GM12864 (cell line): ENCODE results near the gene MYNN.
A peak's percentile ranks its signal among the peaks of the same experiment; 100 is the strongest.

Experiments
- DNase-seq: peaks from one replicate; pipeline ENCODE4 v3.0.0-alpha.2; 2011; ENCODE audit warnings: low read depth
- H3K4me3 ChIP-seq: 2 replicates; pipeline ENCODE4 v1.5.1; 2011; ENCODE audit warnings: mild to moderate bottlenecking, low read depth, low read length, control low read depth
- TF ChIP-seq, protein P1 (sequence below): IDR thresholded peaks from 2 replicates; pipeline ENCODE4 v1.5.1; 2011; ENCODE audit warnings: low read depth, mild to moderate bottlenecking, moderate library complexity, low read length, control low read depth, inconsistent platforms; ENCODE audit errors: missing control alignments

MYNN gene

DNA sequence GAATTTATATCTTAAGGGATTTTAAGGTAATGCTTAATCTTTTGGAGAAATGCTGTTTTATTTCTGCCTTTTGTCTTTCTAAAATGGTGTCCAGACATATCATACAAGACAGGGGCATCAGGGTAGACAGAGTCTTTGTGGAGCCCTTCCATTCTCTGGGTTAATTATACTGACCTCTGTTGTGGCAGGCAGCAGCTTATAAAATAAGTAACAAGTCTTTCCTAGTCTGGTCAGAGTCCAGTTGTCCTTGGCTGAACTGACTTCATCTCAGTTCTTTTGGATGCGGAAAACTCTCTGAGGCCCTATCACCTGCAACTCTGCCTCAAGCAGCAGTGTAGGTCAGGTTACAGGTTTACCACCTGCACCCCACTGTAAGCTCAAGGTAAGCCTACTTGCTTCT, 19.2 kb downstream of the MYNN start:
- DNase-seq: no peak
- H3K4me3 ChIP-seq: no peak overlapping the region
- TF ChIP-seq, protein P1, sequence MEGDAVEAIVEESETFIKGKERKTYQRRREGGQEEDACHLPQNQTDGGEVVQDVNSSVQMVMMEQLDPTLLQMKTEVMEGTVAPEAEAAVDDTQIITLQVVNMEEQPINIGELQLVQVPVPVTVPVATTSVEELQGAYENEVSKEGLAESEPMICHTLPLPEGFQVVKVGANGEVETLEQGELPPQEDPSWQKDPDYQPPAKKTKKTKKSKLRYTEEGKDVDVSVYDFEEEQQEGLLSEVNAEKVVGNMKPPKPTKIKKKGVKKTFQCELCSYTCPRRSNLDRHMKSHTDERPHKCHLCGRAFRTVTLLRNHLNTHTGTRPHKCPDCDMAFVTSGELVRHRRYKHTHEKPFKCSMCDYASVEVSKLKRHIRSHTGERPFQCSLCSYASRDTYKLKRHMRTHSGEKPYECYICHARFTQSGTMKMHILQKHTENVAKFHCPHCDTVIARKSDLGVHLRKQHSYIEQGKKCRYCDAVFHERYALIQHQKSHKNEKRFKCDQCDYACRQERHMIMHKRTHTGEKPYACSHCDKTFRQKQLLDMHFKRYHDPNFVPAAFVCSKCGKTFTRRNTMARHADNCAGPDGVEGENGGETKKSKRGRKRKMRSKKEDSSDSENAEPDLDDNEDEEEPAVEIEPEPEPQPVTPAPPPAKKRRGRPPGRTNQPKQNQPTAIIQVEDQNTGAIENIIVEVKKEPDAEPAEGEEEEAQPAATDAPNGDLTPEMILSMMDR: no peak

DNA sequence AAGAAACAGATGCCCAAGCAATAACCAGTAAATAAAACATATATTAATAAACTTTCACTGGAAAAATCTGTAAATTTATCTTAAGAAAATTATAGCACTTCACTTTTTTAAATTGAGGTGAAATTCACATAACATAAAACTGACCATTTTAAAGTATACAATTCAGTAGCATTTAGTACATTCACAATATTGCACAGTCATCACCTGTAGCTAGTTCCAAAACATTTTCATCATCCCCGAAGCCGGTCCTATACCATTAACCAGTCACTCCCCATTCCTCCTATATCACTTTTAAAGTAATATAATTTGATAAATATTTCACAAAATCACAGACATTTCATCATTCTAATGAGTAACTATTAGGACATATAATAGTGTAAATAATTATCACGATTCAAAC, 31.5 kb downstream of the MYNN start:
- TF ChIP-seq, protein P1: no peak
- DNase-seq: no peak
- no peak overlapping the region for H3K4me3 ChIP-seq

DNA sequence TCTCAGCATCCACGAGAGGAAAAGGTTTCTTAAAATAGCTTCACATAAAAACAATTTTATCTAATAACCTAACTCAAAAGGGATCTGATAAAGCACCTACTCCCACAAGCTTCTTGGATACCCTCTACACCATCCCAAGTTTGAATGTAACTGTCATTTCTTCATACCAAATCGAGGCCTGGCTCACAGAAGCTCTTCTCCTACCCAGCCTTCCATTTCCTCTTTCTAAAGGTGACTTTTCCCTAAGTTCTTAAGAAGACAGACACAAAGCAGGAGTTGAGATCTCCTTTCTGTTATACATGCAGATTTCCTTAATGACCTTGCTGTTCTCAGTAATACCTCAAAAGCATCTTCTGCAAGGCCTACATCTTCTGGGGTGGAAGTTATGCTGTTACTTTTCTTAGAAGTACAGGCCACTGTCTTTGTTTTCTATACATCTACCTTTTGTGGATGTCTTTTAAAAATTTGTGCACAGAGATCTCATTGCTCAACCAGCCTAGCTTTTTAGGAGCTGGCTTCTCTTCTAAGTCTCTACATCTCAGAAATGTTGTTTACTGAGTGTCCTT, 36.1 kb downstream of the MYNN start:
- TF ChIP-seq, protein P1: no peak
- no peak for DNase-seq
- no peak overlapping the region for H3K4me3 ChIP-seq

DNA sequence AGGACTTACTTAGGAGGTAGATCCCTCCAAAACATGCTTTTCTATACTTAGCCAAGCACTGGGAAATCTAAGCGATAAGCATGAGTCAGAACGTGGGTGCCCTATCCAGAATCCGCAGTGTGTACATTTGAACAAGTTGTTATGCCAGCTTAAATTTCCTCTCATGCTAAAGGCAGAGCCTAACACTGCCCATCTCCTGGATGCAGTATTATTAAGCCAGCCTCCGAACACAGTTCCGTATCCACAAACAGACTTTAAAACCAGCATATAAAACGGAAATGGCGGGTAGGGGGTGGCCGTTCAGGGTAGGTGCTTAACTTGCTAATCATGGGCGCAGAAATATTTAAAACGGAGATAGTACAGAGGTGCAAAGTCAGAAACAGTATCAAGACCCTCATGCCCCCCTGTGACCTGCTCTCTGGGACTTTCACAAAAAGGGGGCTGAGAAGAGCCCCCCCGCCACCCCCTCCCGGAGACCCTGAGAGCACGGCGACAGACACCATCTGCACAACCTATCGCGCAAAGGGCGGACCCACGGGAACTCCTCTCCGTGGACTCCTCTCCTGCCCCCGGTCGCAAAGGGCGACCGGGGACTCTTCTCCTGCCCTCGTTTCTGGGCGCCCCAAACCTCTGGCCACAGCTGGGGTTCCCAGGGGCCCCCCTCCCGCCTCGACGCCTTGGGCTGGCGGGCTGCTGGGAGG, 38.6 kb downstream of the MYNN start:
- DNase-seq: no peak
- H3K4me3 ChIP-seq: peak overlapping the region; percentile 83
- TF ChIP-seq, protein P1: no peak

DNA sequence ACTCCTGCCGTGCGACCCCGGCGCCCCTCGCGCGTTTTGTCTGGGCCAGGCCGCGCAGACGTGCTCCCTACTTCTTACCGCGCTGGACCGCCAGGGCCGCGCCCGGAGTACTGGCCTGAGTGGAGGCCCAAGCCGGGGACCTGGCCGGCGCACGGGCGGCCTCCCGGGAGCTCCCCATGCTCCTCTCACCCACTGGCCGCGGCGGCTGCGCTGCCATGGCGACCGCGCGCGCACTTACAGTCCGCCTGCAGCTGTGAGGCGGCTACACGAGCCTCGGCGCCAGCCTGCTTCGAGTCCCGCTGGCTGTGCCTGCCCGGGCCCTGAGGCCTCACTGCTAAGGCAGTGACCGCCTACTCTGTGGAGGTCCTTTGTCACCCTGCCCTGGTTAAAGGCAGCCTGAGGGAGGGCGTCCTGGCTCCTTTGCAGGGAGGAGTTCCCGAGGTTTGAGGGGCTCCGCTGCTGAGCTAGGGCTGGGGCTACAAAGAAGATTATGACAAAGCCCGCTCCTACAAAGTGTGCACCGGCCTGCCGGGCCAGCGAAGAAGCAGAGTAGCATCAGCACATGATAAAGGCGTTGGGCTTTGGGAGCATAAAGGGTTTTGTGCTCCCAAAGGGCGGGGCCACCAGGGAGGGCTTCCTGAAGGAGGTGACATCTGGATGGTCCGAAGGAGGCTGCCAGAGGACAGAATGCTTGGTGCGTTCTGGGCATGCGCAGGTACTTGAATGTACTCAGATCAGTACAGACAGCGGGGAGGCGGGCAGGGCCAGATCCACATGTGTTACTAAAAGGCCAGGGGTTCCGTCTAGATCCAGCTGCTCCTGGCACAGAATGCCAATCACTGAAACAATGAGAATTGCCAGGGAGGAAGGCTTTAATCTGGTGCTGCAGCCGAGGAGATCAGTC, 39.4 kb downstream of the MYNN start, which contains the start of the genes LRRC34 and LRRIQ4:
TSS of gene LRRC34 (minus strand) at position 573 of the 904 bp plus-strand sequence. CDS start at position 217, 356 bp downstream.
TSS of gene LRRIQ4 (plus strand) at position 539 of the 904 bp plus-strand sequence. CDS start 9,052 bp downstream, outside the sequence.
- DNase-seq: peak; percentile 83
- TF ChIP-seq, protein P1: no peak
- peak within 1 kb of the TSS; percentile 83 for H3K4me3 ChIP-seq

DNA sequence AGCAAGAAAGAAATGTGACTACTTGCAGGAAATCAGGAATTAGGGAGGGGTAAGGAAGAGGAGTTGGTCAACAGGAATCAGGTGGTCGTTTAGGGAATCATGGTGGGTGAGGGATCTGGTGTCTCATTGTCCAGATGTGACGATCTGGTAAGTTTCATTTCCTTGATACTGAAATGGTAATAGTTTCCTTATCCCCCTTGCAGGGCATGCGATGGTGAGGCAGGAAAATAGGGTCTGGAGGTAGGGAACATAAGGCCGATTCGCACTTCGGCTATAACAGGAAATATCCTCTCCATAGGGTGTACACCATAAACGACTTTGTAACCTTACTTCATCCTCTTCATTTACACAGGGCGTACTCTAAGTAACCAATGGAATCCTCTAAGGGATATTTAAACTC, 40.1 kb downstream of the MYNN start:
- peak overlapping the region; percentile 83 for H3K4me3 ChIP-seq
- TF ChIP-seq, protein P1: no peak
- no peak for DNase-seq
